HG03521 (cell line): ENCODE measurements around the gene SH2D1A.
"Not testable (repeated sequence)": the region's sequence is repeated elsewhere in the genome, so short reads cannot be mapped to it uniquely, and the experiment has no call there.

Experiments
- ATAC-seq: cut with Tn5 transposase; IDR thresholded peaks from one replicate; pipeline ENCODE4 v1.9.1; 2021; ENCODE audit warnings: mild to moderate bottlenecking, moderate library complexity; ENCODE audit not compliant: unreplicated experiment

The SH2D1A gene

GRCh38 chrX:124346117-124346876 lies at the start of gene SH2D1A:
SH2D1A (plus strand) TSS chrX:124346563; CDS start chrX:124346643, 80 bp downstream.
- ATAC-seq: no peak

GRCh38 chrX:124299323-124299722 lies 47.0 kb upstream of the SH2D1A start:
- not testable (repeated sequence) for ATAC-seq

- ATAC-seq: no peak
These were observed 46.0 kb upstream of the SH2D1A start for GRCh38 chrX:124300405-124300804.

GRCh38 chrX:124307253-124307907 lies 39.0 kb upstream of the SH2D1A start:
- no peak for ATAC-seq

- no peak for ATAC-seq
These were observed 20.6 kb upstream of the SH2D1A start for GRCh38 chrX:124325732-124326131.

GRCh38 chrX:124328765-124329164 lies 17.6 kb upstream of the SH2D1A start:
- ATAC-seq: no peak

- no peak for ATAC-seq
These were observed 13.6 kb upstream of the SH2D1A start, which contains the start of gene TEX13D for GRCh38 chrX:124332481-124333424. TEX13D (plus strand) TSS chrX:124332660; CDS start chrX:124332918, 258 bp downstream.

GRCh38 chrX:124333862-124334261 lies 12.5 kb upstream of the SH2D1A start:
- ATAC-seq: no peak

- not testable (repeated sequence) for ATAC-seq
These were observed 11.8 kb upstream of the SH2D1A start for GRCh38 chrX:124334555-124334954.

GRCh38 chrX:124335598-124335997 lies 10.8 kb upstream of the SH2D1A start:
- ATAC-seq: no peak

GRCh38 chrX:124337916-124338315 lies 8.4 kb upstream of the SH2D1A start:
- no peak for ATAC-seq

- no peak for ATAC-seq
These were observed 7.4 kb upstream of the SH2D1A start for GRCh38 chrX:124338733-124339514.

- ATAC-seq: no peak
These were observed 4.8 kb upstream of the SH2D1A start for GRCh38 chrX:124341396-124342132.

GRCh38 chrX:124342174-124342867 lies 4.0 kb upstream of the SH2D1A start:
- ATAC-seq: no peak

GRCh38 chrX:124343016-124343415 lies 3.3 kb upstream of the SH2D1A start:
- ATAC-seq: no peak

- ATAC-seq: no peak
These were observed 2.1 kb upstream of the SH2D1A start for GRCh38 chrX:124344246-124344645.

GRCh38 chrX:124346877-124347241 lies 496 bp downstream of the SH2D1A start:
- ATAC-seq: no peak

GRCh38 chrX:124347242-124347641 lies 879 bp downstream of the SH2D1A start:
- no peak for ATAC-seq

- ATAC-seq: no peak
These were observed 1.8 kb downstream of the SH2D1A start for GRCh38 chrX:124348182-124348581.
